Osteocyte (in vitro differentiated cells): Measurements from ENCODE around the gene TMPRSS11B. TPM values are rescaled to one million over a fixed set of nuclear protein-coding genes. Genes with fewer than 3 reads are reported as not detected.
"Not testable (repeated sequence)": the region's sequence is repeated elsewhere in the genome, so short reads cannot be mapped to it uniquely, and the experiment has no call there.

Experiments used
- DNase-seq: peaks from one replicate; pipeline ENCODE4 v3.0.0; 2021; ENCODE audit warnings: mixed read lengths; ENCODE audit not compliant: unreplicated experiment; ENCODE audit errors: extremely low spot score
- H3K27ac Mint-ChIP-seq: one replicate; pipeline ENCODE4 v1.8.0; 2021; ENCODE audit warnings: mild to moderate bottlenecking, mixed read lengths; ENCODE audit not compliant: unreplicated experiment
- H3K27me3 Mint-ChIP-seq: one replicate; pipeline ENCODE4 v1.8.0; 2021; ENCODE audit warnings: mixed read lengths; ENCODE audit not compliant: unreplicated experiment
- H3K36me3 Mint-ChIP-seq: one replicate; pipeline ENCODE4 v1.8.0; 2021; ENCODE audit warnings: mixed read lengths; ENCODE audit not compliant: unreplicated experiment
- H3K4me1 Mint-ChIP-seq: one replicate; pipeline ENCODE4 v1.8.0; 2021; ENCODE audit warnings: mixed read lengths; ENCODE audit not compliant: unreplicated experiment
- H3K4me3 Mint-ChIP-seq: one replicate; pipeline ENCODE4 v1.8.0; 2021; ENCODE audit warnings: mild to moderate bottlenecking, moderate library complexity, mixed read lengths; ENCODE audit not compliant: unreplicated experiment
- H3K9me3 Mint-ChIP-seq: one replicate; pipeline ENCODE4 v1.8.0; 2021; ENCODE audit warnings: mixed read lengths; ENCODE audit not compliant: unreplicated experiment
- total RNA-seq: library from RNA; stranded (reverse); gene quantifications from 2 replicates; pipeline ENCODE4 v1.2.1, GENCODE V29; 2021
- TF ChIP-seq, protein P1 (sequence below): fragments of 200-600 bp; sonication (generic); IDR thresholded peaks from 2 replicates; pipeline ENCODE4 v1.5.0; 2021; ENCODE audit warnings: antibody characterized with exemption, mild to moderate bottlenecking, moderate library complexity

Gene TMPRSS11B
- total RNA-seq, 1 donor from 2014 or later: not detected

DNA sequence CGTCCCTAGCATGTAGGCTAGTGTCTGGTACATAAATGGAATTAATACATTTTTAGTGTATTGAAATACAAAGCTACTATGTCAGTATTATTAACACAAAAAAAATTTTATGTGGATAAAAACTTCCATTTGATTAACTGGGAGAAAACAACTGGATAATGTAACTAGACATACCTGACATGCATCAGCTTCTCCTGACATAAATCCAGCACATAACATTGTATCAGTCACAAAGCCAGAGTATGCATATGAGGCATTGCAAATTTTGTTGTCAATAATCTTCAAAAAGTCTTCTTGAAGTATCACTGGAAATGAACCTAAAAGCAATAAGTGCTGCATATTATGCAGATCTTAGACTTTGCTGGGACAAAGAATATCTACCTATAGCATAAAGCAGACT is 16.9 kb downstream of the TMPRSS11B start:
- no peak for DNase-seq
- H3K4me3 Mint-ChIP-seq: no peak overlapping the region
- TF ChIP-seq, protein P1, sequence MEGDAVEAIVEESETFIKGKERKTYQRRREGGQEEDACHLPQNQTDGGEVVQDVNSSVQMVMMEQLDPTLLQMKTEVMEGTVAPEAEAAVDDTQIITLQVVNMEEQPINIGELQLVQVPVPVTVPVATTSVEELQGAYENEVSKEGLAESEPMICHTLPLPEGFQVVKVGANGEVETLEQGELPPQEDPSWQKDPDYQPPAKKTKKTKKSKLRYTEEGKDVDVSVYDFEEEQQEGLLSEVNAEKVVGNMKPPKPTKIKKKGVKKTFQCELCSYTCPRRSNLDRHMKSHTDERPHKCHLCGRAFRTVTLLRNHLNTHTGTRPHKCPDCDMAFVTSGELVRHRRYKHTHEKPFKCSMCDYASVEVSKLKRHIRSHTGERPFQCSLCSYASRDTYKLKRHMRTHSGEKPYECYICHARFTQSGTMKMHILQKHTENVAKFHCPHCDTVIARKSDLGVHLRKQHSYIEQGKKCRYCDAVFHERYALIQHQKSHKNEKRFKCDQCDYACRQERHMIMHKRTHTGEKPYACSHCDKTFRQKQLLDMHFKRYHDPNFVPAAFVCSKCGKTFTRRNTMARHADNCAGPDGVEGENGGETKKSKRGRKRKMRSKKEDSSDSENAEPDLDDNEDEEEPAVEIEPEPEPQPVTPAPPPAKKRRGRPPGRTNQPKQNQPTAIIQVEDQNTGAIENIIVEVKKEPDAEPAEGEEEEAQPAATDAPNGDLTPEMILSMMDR: no peak
- H3K9me3 Mint-ChIP-seq: no peaks in the 10 kb centered on the region
- H3K27me3 Mint-ChIP-seq: peaks cover 4% of the 10 kb centered on the region
- H3K27ac Mint-ChIP-seq: no peak overlapping the region
- H3K4me1 Mint-ChIP-seq: no peaks in the 10 kb centered on the region
- no peaks in the 10 kb centered on the region for H3K36me3 Mint-ChIP-seq

DNA sequence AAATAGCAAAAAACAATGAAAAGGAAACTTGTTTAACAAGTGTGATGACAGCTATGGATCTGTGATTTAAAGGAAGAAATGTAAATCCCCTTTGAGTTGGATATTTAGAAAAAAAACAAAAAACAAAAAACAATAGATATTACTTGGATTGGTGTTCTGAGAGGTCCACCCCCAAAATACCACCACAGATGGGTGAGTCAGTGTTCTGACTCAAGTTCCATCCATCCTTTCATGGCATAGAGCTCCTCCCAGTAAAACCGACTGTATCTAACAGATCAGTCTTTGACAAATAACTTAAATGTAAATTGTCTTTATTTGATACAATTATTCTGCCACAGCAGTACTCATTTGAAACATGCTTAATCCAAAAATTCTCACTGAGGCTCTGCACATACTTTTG is 27.4 kb downstream of the TMPRSS11B start:
- H3K4me1 Mint-ChIP-seq: no peaks in the 10 kb centered on the region
- H3K27me3 Mint-ChIP-seq: peaks cover 22% of the 10 kb centered on the region
- TF ChIP-seq, protein P1: no peak
- no peaks in the 10 kb centered on the region for H3K9me3 Mint-ChIP-seq
- no peak overlapping the region for H3K4me3 Mint-ChIP-seq
- no peak for DNase-seq
- H3K27ac Mint-ChIP-seq: no peak overlapping the region
- H3K36me3 Mint-ChIP-seq: no peaks in the 10 kb centered on the region

DNA sequence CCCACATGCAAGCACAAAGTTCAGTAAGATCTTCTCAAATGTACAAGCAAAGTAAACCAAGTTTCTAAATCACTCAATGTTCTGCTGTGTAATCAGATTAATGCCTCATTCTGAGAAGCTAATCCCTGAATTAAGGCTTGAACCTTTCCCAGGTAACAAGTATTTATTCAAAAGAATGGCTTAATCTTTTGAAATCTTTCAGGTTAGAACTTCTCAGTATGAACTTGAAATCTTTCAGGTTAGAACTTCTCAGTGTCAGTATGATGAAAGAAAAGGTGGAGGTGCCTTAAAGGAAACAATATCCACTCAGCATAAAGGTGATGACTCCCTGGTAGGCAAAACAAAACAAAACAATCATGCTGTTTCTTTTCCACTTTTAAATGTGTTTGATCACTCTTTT is 29.0 kb downstream of the TMPRSS11B start:
- Mint-ChIP-seq H3K9me3 (peaks cover 2% of the 10 kb centered on the region), H3K36me3 (no peaks in the 10 kb centered on the region), H3K4me1 (no peaks in the 10 kb centered on the region), H3K4me3 (no peak overlapping the region), H3K27ac (no peak overlapping the region), H3K27me3 (peaks cover 22% of the 10 kb centered on the region)
- DNase-seq: no peak
- TF ChIP-seq, protein P1: no peak

DNA sequence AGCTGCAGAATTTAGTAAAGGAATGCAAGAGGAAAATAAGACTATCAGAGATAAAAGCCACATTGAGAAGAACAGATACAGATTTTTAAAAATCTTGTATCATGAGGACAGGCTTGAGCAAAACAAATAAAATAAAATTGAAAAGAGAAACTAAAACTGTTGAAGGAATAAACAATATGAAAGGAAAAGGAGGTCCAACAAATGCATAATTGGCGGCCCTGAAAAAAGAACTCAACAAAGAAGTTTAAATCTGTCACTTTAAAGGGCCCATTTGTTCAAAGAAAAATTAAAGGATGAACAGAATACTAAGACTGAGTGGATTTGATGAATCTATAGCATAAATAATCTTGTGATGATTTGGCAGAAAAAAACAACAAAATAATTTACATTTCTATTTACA is 36.5 kb downstream of the TMPRSS11B start:
- no peaks in the 10 kb centered on the region for H3K4me1 Mint-ChIP-seq
- no peak overlapping the region for H3K27ac Mint-ChIP-seq
- H3K27me3 Mint-ChIP-seq: peaks cover under 1% of the 10 kb centered on the region
- H3K36me3 Mint-ChIP-seq: no peaks in the 10 kb centered on the region
- peaks cover 24% of the 10 kb centered on the region for H3K9me3 Mint-ChIP-seq
- no peak overlapping the region for H3K4me3 Mint-ChIP-seq
- TF ChIP-seq, protein P1: no peak
- no peak for DNase-seq

DNA sequence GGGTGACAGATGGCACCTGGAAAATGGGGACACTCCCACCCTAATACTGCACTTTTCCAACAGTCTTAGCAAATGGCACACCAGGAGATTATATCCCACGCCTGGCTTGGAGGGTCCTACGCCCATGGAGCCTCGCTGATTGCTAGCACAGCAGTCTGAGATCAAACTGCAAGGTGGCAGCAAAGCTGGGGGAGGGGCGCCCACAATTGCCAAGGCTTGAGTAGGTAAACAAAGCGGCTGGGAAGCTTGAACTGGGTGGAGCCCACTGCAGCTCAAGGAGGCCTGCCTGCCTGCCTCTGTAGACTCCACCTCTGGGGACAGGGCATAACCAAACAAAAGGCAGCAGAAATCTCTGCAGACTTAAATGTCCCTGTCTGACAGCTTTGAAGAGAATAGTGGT is 51.2 kb downstream of the TMPRSS11B start:
- not testable (repeated sequence) for H3K27me3 Mint-ChIP-seq, H3K9me3 Mint-ChIP-seq, DNase-seq, H3K4me1 Mint-ChIP-seq, H3K36me3 Mint-ChIP-seq, H3K4me3 Mint-ChIP-seq, H3K27ac Mint-ChIP-seq

DNA sequence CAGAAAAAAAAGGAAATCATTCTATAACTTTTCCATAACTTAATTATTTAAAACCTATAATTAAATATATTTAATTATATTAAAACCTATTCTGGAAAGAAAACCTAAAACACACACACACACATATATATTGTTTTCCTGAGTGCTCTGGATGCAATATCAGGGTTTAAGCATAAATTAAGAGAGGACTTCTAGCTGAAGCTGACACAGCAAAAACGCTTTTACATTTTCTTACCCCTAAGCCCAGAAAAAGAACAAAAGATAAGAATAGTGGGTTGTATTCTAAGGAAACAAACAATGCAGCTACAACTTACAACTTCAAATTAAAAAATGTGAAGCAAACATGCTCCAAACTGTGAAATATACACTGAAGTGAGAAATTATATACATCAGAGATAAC is 52.3 kb downstream of the TMPRSS11B start:
- Mint-ChIP-seq H3K36me3 (no peaks in the 10 kb centered on the region), H3K27me3 (peaks cover 2% of the 10 kb centered on the region), H3K4me1 (no peaks in the 10 kb centered on the region), H3K4me3 (no peak overlapping the region), H3K9me3 (no peaks in the 10 kb centered on the region), H3K27ac (no peak overlapping the region)
- DNase-seq: no peak
- TF ChIP-seq, protein P1: no peak
